HepG2 (cell line): Measurements from ENCODE around the gene CD248. TPM values are rescaled to one million over a fixed set of nuclear protein-coding genes. Genes with fewer than 3 reads are reported as not detected.

Source experiments
- CREM ChIP-seq, 2 experiments: sonication (generic) in 1 of 2; formaldehyde crosslinking in 1 of 2; IDR thresholded peaks; 2 replicates each; pipeline versions ENCODE4 v1.4.0 to v1.6.1; 2016 to 2020; ENCODE audit warnings: antibody characterized with exemption in 1 of 2, mild to moderate bottlenecking in 1 of 2, missing genetic modification reagents in 1 of 2
- FOXP1 ChIP-seq, 2 experiments: fragments of 450-650 bp in 1 of 2; IDR thresholded peaks; 2 replicates each; pipeline ENCODE4 v1.6.1; 2017 to 2018; ENCODE audit warnings: antibody characterized with exemption in 1 of 2
- IRX3 ChIP-seq: sonication (generic); formaldehyde crosslinking; IDR thresholded peaks from 2 replicates; pipeline ENCODE4 v1.8.1; 2023; ENCODE audit warnings: mild to moderate bottlenecking, low read depth, missing genetic modification reagents, borderline replicate concordance
- SNAPC2 ChIP-seq: sonication (generic); formaldehyde crosslinking; IDR thresholded peaks from 2 replicates; pipeline ENCODE4 v1.8.1; 2022; ENCODE audit warnings: mild to moderate bottlenecking, missing genetic modification reagents
- SOX6 ChIP-seq, 2 experiments: fragments of 450-650 bp in 1 of 2; sonication (generic) in 1 of 2; formaldehyde crosslinking in 1 of 2; IDR thresholded peaks; 2 replicates each; pipeline versions ENCODE4 v1.4.0 to v1.6.1; 2017 to 2020; ENCODE audit warnings: antibody characterized with exemption in 1 of 2, mild to moderate bottlenecking in 1 of 2, missing genetic modification reagents in 1 of 2
- TAF15 ChIP-seq: fragments of 200-400 bp; formaldehyde crosslinking; IDR thresholded peaks from one replicate; pipeline ENCODE4 v1.6.1; 2018; ENCODE audit warnings: mild to moderate bottlenecking, low read depth, low read length; ENCODE audit not compliant: poor library complexity, severe bottlenecking
- TGIF2 ChIP-seq: IDR thresholded peaks from 2 replicates; pipeline ENCODE4 v1.6.1; 2016; ENCODE audit warnings: control low read depth, missing compliant biosample characterization
- YEATS2 ChIP-seq: sonication (generic); formaldehyde crosslinking; IDR thresholded peaks from 2 replicates; pipeline ENCODE4 v1.4.0; 2020; ENCODE audit warnings: missing genetic modification reagents, borderline replicate concordance
- ZNF282 ChIP-seq: fragments of 450-650 bp; IDR thresholded peaks from 2 replicates; pipeline ENCODE4 v1.6.1; 2018; ENCODE audit not compliant: partially characterized antibody
- ZNF329 ChIP-seq: sonication (generic); formaldehyde crosslinking; IDR thresholded peaks from 2 replicates; pipeline ENCODE4 v1.9.0; 2021; ENCODE audit warnings: low read depth, mild to moderate bottlenecking, missing genetic modification reagents
- ZNF577 ChIP-seq: sonication (generic); formaldehyde crosslinking; IDR thresholded peaks from 2 replicates; pipeline ENCODE4 v1.4.0; 2020; ENCODE audit warnings: mild to moderate bottlenecking, low read depth, missing genetic modification reagents, borderline replicate concordance
- ZNF850 ChIP-seq: sonication (generic); formaldehyde crosslinking; conservative IDR thresholded peaks from 2 replicates; pipeline ENCODE4 v1.9.0; 2021; ENCODE audit warnings: mild to moderate bottlenecking, missing genetic modification reagents
- polyA plus RNA-seq, 8 experiments: library from polyadenylated mRNA; depleted of rRNA in 3 of 8; stranded (reverse) in 7 of 8; unstranded in 1 of 8; fragments of >200 nt; fragmentation: Illumina TruSeq in 4 of 8; extraction: Trizol in 4 of 8; gene quantifications; 2 replicates each; pipeline versions ENCODE4 v1.2.1 to v1.2.3, GENCODE V29; 2011 to 2016; ENCODE audit warnings: low read depth in 4 of 8, missing spikeins in 1 of 8, mixed read lengths in 1 of 8; ENCODE audit not compliant: insufficient read depth in 1 of 8
- total RNA-seq, 5 experiments: library from RNA; depleted of rRNA; stranded (reverse); fragments of >200 nt; fragmentation: Illumina TruSeq; extraction: Trizol; gene quantifications; 2 replicates each; pipeline ENCODE4 v1.2.3, GENCODE V29; 2016; ENCODE audit warnings: low read depth in 1 of 5
- TF ChIP-seq, protein P1 (sequence below): sonication (generic); formaldehyde crosslinking; IDR thresholded peaks from 2 replicates; pipeline ENCODE4 v1.5.1; 2020; ENCODE audit warnings: mild to moderate bottlenecking, missing genetic modification reagents, borderline replicate concordance
- TF ChIP-seq, protein P2 (sequence below): IDR thresholded peaks from 2 replicates; pipeline ENCODE4 v1.6.1; 2016
- TF ChIP-seq, protein P3 (sequence below): sonication (generic); formaldehyde crosslinking; IDR thresholded peaks from 2 replicates; pipeline ENCODE4 v1.4.0; 2020; ENCODE audit warnings: low read depth, mild to moderate bottlenecking, missing genetic modification reagents

Gene CD248
- total and polyA plus RNA-seq, 2 of the 13 experiments (the other 11 are each of a cell fraction or from before 2014, with no cell fraction given), result 0.25 to 0.35 TPM

DNA sequence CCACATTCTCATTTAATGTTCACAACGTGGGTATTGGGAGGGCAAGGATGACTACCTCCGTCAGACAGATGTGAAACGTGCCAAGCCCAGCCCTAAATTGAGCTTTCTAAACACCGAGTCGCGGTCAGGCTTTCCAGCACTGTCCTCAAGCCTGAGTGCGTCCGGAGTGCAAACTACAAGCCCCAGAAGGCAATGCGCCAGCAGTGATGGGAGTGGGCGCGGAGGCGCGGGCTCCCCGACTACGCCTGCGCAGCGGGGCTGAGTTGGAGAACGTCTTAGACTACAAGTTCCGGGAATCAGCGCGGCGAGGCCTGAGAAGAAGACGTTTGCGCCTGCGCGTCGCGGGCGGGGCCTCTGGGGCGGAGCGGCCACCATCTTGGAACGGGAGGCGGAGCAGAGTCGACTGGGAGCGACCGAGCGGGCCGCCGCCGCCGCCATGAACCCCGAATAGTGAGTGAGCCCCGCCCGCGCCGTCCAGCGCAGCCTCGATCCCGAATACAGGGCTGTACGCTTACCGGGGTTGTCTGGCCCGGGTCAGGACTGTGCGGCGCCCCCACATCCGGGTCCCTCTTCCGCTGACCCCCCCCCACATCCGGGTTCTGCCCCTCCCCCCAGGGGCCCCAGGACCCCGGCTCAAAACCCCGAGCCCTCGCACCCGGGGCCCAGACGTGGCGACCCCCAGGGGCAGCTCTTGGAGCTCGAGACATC is 48.4 kb downstream of the CD248 start, which contains the start of gene RAB1B (continued):
- TF ChIP-seq, protein P1, sequence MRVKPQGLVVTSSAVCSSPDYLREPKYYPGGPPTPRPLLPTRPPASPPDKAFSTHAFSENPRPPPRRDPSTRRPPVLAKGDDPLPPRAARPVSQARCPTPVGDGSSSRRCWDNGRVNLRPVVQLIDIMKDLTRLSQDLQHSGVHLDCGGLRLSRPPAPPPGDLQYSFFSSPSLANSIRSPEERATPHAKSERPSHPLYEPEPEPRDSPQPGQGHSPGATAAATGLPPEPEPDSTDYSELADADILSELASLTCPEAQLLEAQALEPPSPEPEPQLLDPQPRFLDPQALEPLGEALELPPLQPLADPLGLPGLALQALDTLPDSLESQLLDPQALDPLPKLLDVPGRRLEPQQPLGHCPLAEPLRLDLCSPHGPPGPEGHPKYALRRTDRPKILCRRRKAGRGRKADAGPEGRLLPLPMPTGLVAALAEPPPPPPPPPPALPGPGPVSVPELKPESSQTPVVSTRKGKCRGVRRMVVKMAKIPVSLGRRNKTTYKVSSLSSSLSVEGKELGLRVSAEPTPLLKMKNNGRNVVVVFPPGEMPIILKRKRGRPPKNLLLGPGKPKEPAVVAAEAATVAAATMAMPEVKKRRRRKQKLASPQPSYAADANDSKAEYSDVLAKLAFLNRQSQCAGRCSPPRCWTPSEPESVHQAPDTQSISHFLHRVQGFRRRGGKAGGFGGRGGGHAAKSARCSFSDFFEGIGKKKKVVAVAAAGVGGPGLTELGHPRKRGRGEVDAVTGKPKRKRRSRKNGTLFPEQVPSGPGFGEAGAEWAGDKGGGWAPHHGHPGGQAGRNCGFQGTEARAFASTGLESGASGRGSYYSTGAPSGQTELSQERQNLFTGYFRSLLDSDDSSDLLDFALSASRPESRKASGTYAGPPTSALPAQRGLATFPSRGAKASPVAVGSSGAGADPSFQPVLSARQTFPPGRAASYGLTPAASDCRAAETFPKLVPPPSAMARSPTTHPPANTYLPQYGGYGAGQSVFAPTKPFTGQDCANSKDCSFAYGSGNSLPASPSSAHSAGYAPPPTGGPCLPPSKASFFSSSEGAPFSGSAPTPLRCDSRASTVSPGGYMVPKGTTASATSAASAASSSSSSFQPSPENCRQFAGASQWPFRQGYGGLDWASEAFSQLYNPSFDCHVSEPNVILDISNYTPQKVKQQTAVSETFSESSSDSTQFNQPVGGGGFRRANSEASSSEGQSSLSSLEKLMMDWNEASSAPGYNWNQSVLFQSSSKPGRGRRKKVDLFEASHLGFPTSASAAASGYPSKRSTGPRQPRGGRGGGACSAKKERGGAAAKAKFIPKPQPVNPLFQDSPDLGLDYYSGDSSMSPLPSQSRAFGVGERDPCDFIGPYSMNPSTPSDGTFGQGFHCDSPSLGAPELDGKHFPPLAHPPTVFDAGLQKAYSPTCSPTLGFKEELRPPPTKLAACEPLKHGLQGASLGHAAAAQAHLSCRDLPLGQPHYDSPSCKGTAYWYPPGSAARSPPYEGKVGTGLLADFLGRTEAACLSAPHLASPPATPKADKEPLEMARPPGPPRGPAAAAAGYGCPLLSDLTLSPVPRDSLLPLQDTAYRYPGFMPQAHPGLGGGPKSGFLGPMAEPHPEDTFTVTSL (CRISPR knock-in tag), result no peak
- TF ChIP-seq ZNF329 (CRISPR knock-in tag) (no peak), ZNF282 (no peak), YEATS2 (CRISPR knock-in tag) (peak; percentile 53; the same call in 1 of the 2 replicates), TAF15 (no peak), ZNF577 (no peak), IRX3 (CRISPR knock-in tag) (no peak), SNAPC2 (no peak), CREM (IDR thresholded peaks at IDR 0.05) (peak; percentile 89), CREM (CRISPR knock-in tag; IDR thresholded peaks at IDR 0.05) (no peak), TGIF2 (CRISPR knock-in tag) (no peak), ZNF850 (CRISPR knock-in tag) (no peak), SOX6 (IDR thresholded peaks at IDR 0.05) (no peak), SOX6 (CRISPR knock-in tag; IDR thresholded peaks at IDR 0.05) (no peak; the same call in 1 of the 2 replicates), FOXP1 (IDR thresholded peaks at IDR 0.05) (no peak), FOXP1 (CRISPR knock-in tag; IDR thresholded peaks at IDR 0.05) (no peak)
- TF ChIP-seq, protein P2, sequence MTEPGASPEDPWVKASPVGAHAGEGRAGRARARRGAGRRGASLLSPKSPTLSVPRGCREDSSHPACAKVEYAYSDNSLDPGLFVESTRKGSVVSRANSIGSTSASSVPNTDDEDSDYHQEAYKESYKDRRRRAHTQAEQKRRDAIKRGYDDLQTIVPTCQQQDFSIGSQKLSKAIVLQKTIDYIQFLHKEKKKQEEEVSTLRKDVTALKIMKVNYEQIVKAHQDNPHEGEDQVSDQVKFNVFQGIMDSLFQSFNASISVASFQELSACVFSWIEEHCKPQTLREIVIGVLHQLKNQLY (CRISPR knock-in tag), result 0 out of 2 replicates have a peak, but pooled peaks have one; percentile 10
- TF ChIP-seq, protein P3, sequence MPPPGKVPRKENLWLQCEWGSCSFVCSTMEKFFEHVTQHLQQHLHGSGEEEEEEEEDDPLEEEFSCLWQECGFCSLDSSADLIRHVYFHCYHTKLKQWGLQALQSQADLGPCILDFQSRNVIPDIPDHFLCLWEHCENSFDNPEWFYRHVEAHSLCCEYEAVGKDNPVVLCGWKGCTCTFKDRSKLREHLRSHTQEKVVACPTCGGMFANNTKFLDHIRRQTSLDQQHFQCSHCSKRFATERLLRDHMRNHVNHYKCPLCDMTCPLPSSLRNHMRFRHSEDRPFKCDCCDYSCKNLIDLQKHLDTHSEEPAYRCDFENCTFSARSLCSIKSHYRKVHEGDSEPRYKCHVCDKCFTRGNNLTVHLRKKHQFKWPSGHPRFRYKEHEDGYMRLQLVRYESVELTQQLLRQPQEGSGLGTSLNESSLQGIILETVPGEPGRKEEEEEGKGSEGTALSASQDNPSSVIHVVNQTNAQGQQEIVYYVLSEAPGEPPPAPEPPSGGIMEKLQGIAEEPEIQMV (CRISPR knock-in tag), result 0 out of 2 replicates have a peak, but pooled peaks have one; percentile 70
